Liver (tissue), 9 donors: Measurements from ENCODE around the gene ADPRS. TPM values are rescaled to one million over a fixed set of nuclear protein-coding genes. Genes with fewer than 3 reads are reported as not detected.

Experiments
- DNase-seq: peaks from one replicate; pipeline ENCODE4 v3.0.0-alpha.2; 2017; ENCODE audit warnings: low spot score
- H3K27ac ChIP-seq, 2 donors: one replicate each; pipeline ENCODE4 v1.7.0; 2013; ENCODE audit warnings: inconsistent platforms in 2 of 2, low read length in 2 of 2, control low read depth in 1 of 2, low read depth in 1 of 2, mild to moderate bottlenecking in 1 of 2
- H3K27me3 ChIP-seq, 4 donors: one replicate each; pipeline versions ENCODE4 v1.6.1 to v1.7.0; 2013; ENCODE audit warnings: low read length in 3 of 4, inconsistent platforms in 1 of 4, mild to moderate bottlenecking in 1 of 4, moderate library complexity in 1 of 4; ENCODE audit not compliant: control insufficient read depth in 4 of 4, insufficient read depth in 4 of 4
- H3K36me3 ChIP-seq, 4 donors: one replicate each; pipeline versions ENCODE4 v1.6.1 to v1.7.0; 2013; ENCODE audit warnings: low read length in 3 of 4, mild to moderate bottlenecking in 3 of 4, low read depth in 1 of 4, moderate library complexity in 1 of 4; ENCODE audit not compliant: control insufficient read depth in 4 of 4, insufficient read depth in 3 of 4
- H3K4me1 ChIP-seq, 4 donors: one replicate each; pipeline versions ENCODE4 v1.6.1 to v1.7.0; 2013; ENCODE audit warnings: low read length in 3 of 4, mild to moderate bottlenecking in 3 of 4, moderate library complexity in 1 of 4; ENCODE audit not compliant: control insufficient read depth in 4 of 4, insufficient read depth in 4 of 4
- H3K4me3 ChIP-seq, 3 donors: one replicate each; pipeline versions ENCODE4 v1.6.1 to v1.7.0; 2013; ENCODE audit warnings: low read length in 3 of 3, control low read depth in 1 of 3, low read depth in 1 of 3, mild to moderate bottlenecking in 1 of 3
- H3K9ac ChIP-seq, 2 donors: one replicate each; pipeline ENCODE4 v1.7.0; 2013; ENCODE audit warnings: low read length in 2 of 2, mild to moderate bottlenecking in 2 of 2, moderate library complexity in 2 of 2, control low read depth in 1 of 2, low read depth in 1 of 2
- H3K9me3 ChIP-seq, 4 donors: one replicate each; pipeline versions ENCODE4 v1.6.1 to v1.7.0; 2013; ENCODE audit warnings: low read length in 3 of 4; ENCODE audit not compliant: control insufficient read depth in 4 of 4
- ATF3 ChIP-seq: IDR thresholded peaks from 2 replicates; pipeline ENCODE4 v1.6.1; 2016; ENCODE audit warnings: antibody characterized with exemption
- CTCF ChIP-seq: fragments of 150-350 bp; IDR thresholded peaks from 2 replicates; pipeline ENCODE4 v1.5.1; 2017; ENCODE audit warnings: improper control_type of control experiment, low read depth, low read length; ENCODE audit not compliant: missing input control
- EGR1 ChIP-seq, 2 donors: IDR thresholded peaks; 2 replicates each; pipeline ENCODE4 v1.6.1; 2016 to 2018; ENCODE audit warnings: antibody characterized with exemption in 2 of 2, low read depth in 2 of 2
- FOXA1 ChIP-seq: IDR thresholded peaks from 2 replicates; pipeline ENCODE4 v1.6.1; 2016; ENCODE audit warnings: antibody characterized with exemption
- FOXA2 ChIP-seq: IDR thresholded peaks from 2 replicates; pipeline ENCODE4 v1.6.1; 2016; ENCODE audit warnings: antibody characterized with exemption
- GABPA ChIP-seq, 2 donors: IDR thresholded peaks in 1 of 2; conservative IDR thresholded peaks in 1 of 2; 2 replicates each; pipeline ENCODE4 v1.6.1; 2016; ENCODE audit warnings: antibody characterized with exemption in 2 of 2, mild to moderate bottlenecking in 1 of 2, moderate library complexity in 1 of 2
- HNF4A ChIP-seq, 2 donors: conservative IDR thresholded peaks; 2 replicates each; pipeline ENCODE4 v1.6.1; 2016; ENCODE audit warnings: antibody characterized with exemption in 2 of 2, mild to moderate bottlenecking in 2 of 2
- HNF4G ChIP-seq: IDR thresholded peaks from 2 replicates; pipeline ENCODE4 v1.6.1; 2016; ENCODE audit warnings: antibody characterized with exemption
- JUND ChIP-seq, 2 donors: IDR thresholded peaks; 2 replicates each; pipeline ENCODE4 v1.6.1; 2016; ENCODE audit warnings: antibody characterized with exemption in 2 of 2
- MAX ChIP-seq: IDR thresholded peaks from 2 replicates; pipeline ENCODE4 v1.6.1; 2016; ENCODE audit warnings: antibody characterized with exemption
- NR2F2 ChIP-seq: IDR thresholded peaks from 2 replicates; pipeline ENCODE4 v1.6.1; 2016; ENCODE audit warnings: antibody characterized with exemption
- RAD21 ChIP-seq, 2 donors: IDR thresholded peaks; 2 replicates each; pipeline ENCODE4 v1.6.1; 2016; ENCODE audit warnings: antibody characterized with exemption in 2 of 2, mild to moderate bottlenecking in 2 of 2
- REST ChIP-seq: IDR thresholded peaks from 2 replicates; pipeline ENCODE4 v1.6.1; 2016; ENCODE audit warnings: antibody characterized with exemption, mild to moderate bottlenecking
- RXRA ChIP-seq, 2 donors: IDR thresholded peaks; 2 replicates each; pipeline ENCODE4 v1.6.1; 2017 to 2018; ENCODE audit warnings: antibody characterized with exemption in 2 of 2, mild to moderate bottlenecking in 1 of 2
- SP1 ChIP-seq: IDR thresholded peaks from 2 replicates; pipeline ENCODE4 v1.6.1; 2018; ENCODE audit warnings: antibody characterized with exemption, mild to moderate bottlenecking
- TAF1 ChIP-seq: conservative IDR thresholded peaks from 2 replicates; pipeline ENCODE4 v1.6.1; 2016; ENCODE audit warnings: antibody characterized with exemption, mild to moderate bottlenecking
- YY1 ChIP-seq: IDR thresholded peaks from 2 replicates; pipeline ENCODE4 v1.6.1; 2016; ENCODE audit warnings: antibody characterized with exemption, mild to moderate bottlenecking
- ZBTB33 ChIP-seq: IDR thresholded peaks from 2 replicates; pipeline ENCODE4 v1.6.1; 2016; ENCODE audit warnings: antibody characterized with exemption
- WGBS: extraction: QIAGEN DNeasy Blood & Tissue Kit; methylation state at CpG from one replicate; pipeline ENCODE4 v1.1.7; 2013; 5-methylcytosine and 5-hydroxymethylcytosine counted together
- polyA plus RNA-seq, 2 donors: library from polyadenylated mRNA; stranded (reverse) in 1 of 2; unstranded in 1 of 2; fragments of 200-250 nt in 1 of 2; fragments of >200 nt in 1 of 2; fragmentation: Nextera tagmentation in 1 of 2; extraction: Ambion mirVana in 1 of 2; gene quantifications; one replicate each; pipeline versions ENCODE4 v1.2.1 to v1.2.3, GENCODE V29; 2013 to 2015
- total RNA-seq, 2 donors: library from RNA; depleted of rRNA; stranded (reverse); fragments of >200 nt; gene quantifications; one replicate each; pipeline ENCODE4 v1.2.3, GENCODE V29; 2014
- donor health status: healthy.
- donor health status: healthy.
- donor health status: healthy.
- donor health status: healthy.
- donor health status: healthy.

Gene ADPRS
- total and polyA plus RNA-seq, 4 donors = 9.4 to 13.1 (median 11.0) TPM

- TF ChIP-seq TAF1 (no peak), EGR1 (IDR thresholded peaks at IDR 0.05; ENCODE audit: low read depth in 2 of 2) (no peak), CTCF (no peak), YY1 (no peak), ZBTB33 (no peak), NR2F2 (no peak), FOXA2 (no peak), RAD21 (IDR thresholded peaks at IDR 0.05) (no peak), HNF4A (conservative IDR thresholded peaks at IDR 0.05) (no peak), ATF3 (no peak), SP1 (no peak), FOXA1 (no peak), JUND (IDR thresholded peaks at IDR 0.05) (no peak), MAX (no peak), HNF4G (no peak), GABPA (IDR thresholded peaks at IDR 0.05 in 1 of 2, conservative IDR thresholded peaks at IDR 0.05 in 1 of 2) (no peak), RXRA (IDR thresholded peaks at IDR 0.05) (no peak), REST (no peak)
- no peaks in the 10 kb centered on the region for H3K9me3 ChIP-seq
- DNase-seq = no peak
- no peak overlapping the region for H3K27ac ChIP-seq
- no peak overlapping the region for H3K4me3 ChIP-seq
- H3K9ac ChIP-seq = no peak overlapping the region
- 57% methylated on average over 2 of the region's 2 CpGs for WGBS
- H3K27me3 ChIP-seq = no peaks in the 10 kb centered on the region
- no peaks in the 10 kb centered on the region for H3K4me1 ChIP-seq
- H3K36me3 ChIP-seq = peaks cover 1 to 26% (median 16%) of the 10 kb centered on the region in 4 donors
These were observed 48.5 kb upstream of the ADPRS start for GRCh38 chr1:36040238-36040637.
